IMR-90 (cell line): Measurements from ENCODE around the gene EID2B. TPM values are rescaled to one million over a fixed set of nuclear protein-coding genes. Genes with fewer than 3 reads are reported as not detected.

Experiments
- ATAC-seq: fragments of 200-7000 bp; cut with Tn5 transposase; 2 replicates; pipeline ENCODE4 v1.9.1; 2020; ENCODE audit warnings: low read depth, mild to moderate bottlenecking, moderate library complexity
- BruUV-seq: library from RNA; stranded (reverse); fragments of 400-500 nt; replicated peaks from 2 replicates; lab custom pipeline; 2021; lab: Mats Ljungman, UMichigan
- CTCF ChIA-PET: fragments of 300-600 bp; formaldehyde crosslinking; extraction: SDS; loops from one replicate; lab custom pipeline; 2021; ENCODE audit warnings: antibody characterized with exemption; lab: Yijun Ruan, JAX
- POLR2A ChIA-PET: fragments of 300-600 bp; sonication (Branson Sonifier 250); formaldehyde crosslinking; loops from one replicate; lab custom pipeline; 2022; ENCODE audit warnings: antibody characterized with exemption; ENCODE audit not compliant: unreplicated experiment; lab: Charles Lee
- DNase-seq: peaks from one replicate; pipeline ENCODE4 v3.0.0; 2013
- H2AFZ ChIP-seq: replicated peaks from 2 replicates; pipeline ENCODE3; 2013; ENCODE audit warnings: low read length, mild to moderate bottlenecking; ENCODE audit not compliant: poor library complexity
- H2AK5ac ChIP-seq: 2 replicates; pipeline ENCODE4 v1.6.1; 2013; ENCODE audit warnings: low read depth, low read length, inconsistent platforms
- H2AK9ac ChIP-seq: replicated peaks from 2 replicates; pipeline ENCODE3; 2013; ENCODE audit warnings: mild to moderate bottlenecking, low read depth, low read length, moderate library complexity; ENCODE audit not compliant: poor library complexity
- H2BK120ac ChIP-seq: 2 replicates; pipeline ENCODE4 v1.6.1; 2013; ENCODE audit warnings: low read depth, low read length, inconsistent platforms
- H2BK15ac ChIP-seq: 3 replicates; pipeline ENCODE4 v1.6.1; 2013; ENCODE audit warnings: low read depth, low read length, inconsistent platforms
- H2BK20ac ChIP-seq: 2 replicates; pipeline ENCODE4 v1.6.1; 2013; ENCODE audit warnings: low read depth, mild to moderate bottlenecking, inconsistent platforms, low read length, moderate library complexity
- H2BK5ac ChIP-seq: 2 replicates; pipeline ENCODE4 v1.6.1; 2013; ENCODE audit warnings: mild to moderate bottlenecking, low read depth, low read length, inconsistent platforms; ENCODE audit not compliant: poor library complexity, severe bottlenecking
- H3K14ac ChIP-seq: replicated peaks from 2 replicates; pipeline ENCODE4 v1.6.1; 2013; ENCODE audit warnings: low read depth, low read length, inconsistent platforms
- H3K18ac ChIP-seq: 2 replicates; pipeline ENCODE4 v1.6.1; 2013; ENCODE audit warnings: low read depth, low read length, control low read depth
- H3K23ac ChIP-seq: 2 replicates; pipeline ENCODE4 v1.6.1; 2013; ENCODE audit warnings: low read depth, low read length, inconsistent platforms
- H3K27ac ChIP-seq: 2 replicates; pipeline ENCODE4 v1.5.1; 2013; ENCODE audit warnings: mild to moderate bottlenecking, control low read depth, low read length; ENCODE audit not compliant: insufficient read depth
- H3K27me3 ChIP-seq: 2 replicates; pipeline ENCODE4 v1.6.1; 2013; ENCODE audit warnings: low read length; ENCODE audit not compliant: control insufficient read depth, insufficient read depth
- H3K36me3 ChIP-seq: 2 replicates; pipeline ENCODE4 v1.6.1; 2013; ENCODE audit warnings: low read length, mixed read lengths; ENCODE audit not compliant: control insufficient read depth, insufficient read depth
- H3K4ac ChIP-seq: 2 replicates; pipeline ENCODE4 v1.6.1; 2013; ENCODE audit warnings: low read depth, low read length, inconsistent platforms
- H3K4me1 ChIP-seq: 2 replicates; pipeline ENCODE4 v1.6.1; 2013; ENCODE audit warnings: low read length, mixed read lengths; ENCODE audit not compliant: control insufficient read depth, insufficient read depth
- H3K4me2 ChIP-seq: 2 replicates; pipeline ENCODE4 v1.6.1; 2013; ENCODE audit warnings: low read depth, mild to moderate bottlenecking, control low read depth, low read length, moderate library complexity
- H3K4me3 ChIP-seq: 2 replicates; pipeline ENCODE4 v1.5.1; 2013; ENCODE audit warnings: low read depth, mild to moderate bottlenecking, control low read depth, low read length, moderate library complexity; ENCODE audit not compliant: insufficient read depth
- H3K56ac ChIP-seq: 2 replicates; pipeline ENCODE4 v1.6.1; 2013; ENCODE audit warnings: low read length, inconsistent platforms; ENCODE audit not compliant: insufficient read depth; ENCODE audit errors: extremely low read depth
- H3K79me1 ChIP-seq, 2 experiments: 2 replicates each; pipeline ENCODE4 v1.6.1; 2013; ENCODE audit warnings: low read length in 2 of 2, inconsistent platforms in 1 of 2, low read depth in 1 of 2
- H3K9ac ChIP-seq: 2 replicates; pipeline ENCODE4 v1.6.1; 2013; ENCODE audit warnings: low read depth, low read length, control low read depth
- H3K9me1 ChIP-seq: 2 replicates; pipeline ENCODE4 v1.6.1; 2013; ENCODE audit warnings: low read length, inconsistent platforms; ENCODE audit not compliant: insufficient read depth
- H3K9me3 ChIP-seq: 2 replicates; pipeline ENCODE4 v1.6.1; 2013; ENCODE audit warnings: low read length; ENCODE audit not compliant: control insufficient read depth, insufficient read depth
- H4K20me1 ChIP-seq: 2 replicates; pipeline ENCODE4 v1.6.1; 2013; ENCODE audit warnings: low read length, inconsistent platforms; ENCODE audit not compliant: insufficient read depth
- H4K5ac ChIP-seq: 2 replicates; pipeline ENCODE4 v1.6.1; 2013; ENCODE audit warnings: mild to moderate bottlenecking, low read depth, low read length, control low read depth
- H4K8ac ChIP-seq, 2 experiments: 2 replicates each; pipeline ENCODE4 v1.6.1; 2013; ENCODE audit warnings: low read depth in 2 of 2, low read length in 2 of 2, control low read depth in 1 of 2, inconsistent platforms in 1 of 2
- H4K91ac ChIP-seq: 2 replicates; pipeline ENCODE4 v1.6.1; 2013; ENCODE audit warnings: low read depth, low read length, inconsistent platforms; ENCODE audit not compliant: insufficient read depth
- CEBPB ChIP-seq: IDR thresholded peaks from 2 replicates; pipeline ENCODE4 v1.6.1; 2012; ENCODE audit warnings: low read depth, low read length, improper control_type of control experiment
- ELK1 ChIP-seq: fragments of 150-350 bp; IDR thresholded peaks from 2 replicates; pipeline ENCODE4 v1.6.1; 2016; ENCODE audit warnings: low read depth, mild to moderate bottlenecking, low read length, moderate library complexity, borderline replicate concordance
- POLR2A ChIP-seq: IDR thresholded peaks from 2 replicates; pipeline ENCODE4 v1.6.1; 2012; ENCODE audit warnings: mild to moderate bottlenecking, low read depth, low read length
- RAD21 ChIP-seq: IDR thresholded peaks from 2 replicates; pipeline ENCODE4 v1.6.1; 2012; ENCODE audit warnings: low read length, improper control_type of control experiment
- WGBS, 2 experiments: methylation state at CpG; one replicate each; pipeline versions ENCODE4 v1.1.5 to v1.1.7; 2013; ENCODE audit warnings: missing lambda C conversion rate in 2 of 2; ENCODE audit not compliant: insufficient read length in 1 of 2; ENCODE audit errors: extremely low coverage in 2 of 2; 5-methylcytosine and 5-hydroxymethylcytosine counted together
- dilution Hi-C: fragments of 300-500 bp; cut with HindIII; formaldehyde crosslinking; loops from one replicate; pipeline ENCODE4 v1.14.3; 2018; ENCODE audit warnings: low sequenced_read_pairs; ENCODE audit not compliant: unreplicated experiment
- in situ Hi-C: fragments of 300-500 bp; cut with MboI; formaldehyde crosslinking; loops from 3 replicates; pipeline ENCODE4 v1.14.3; 2019; ENCODE audit warnings: low sequenced_read_pairs, inconsistent platforms, mixed read lengths
- intact Hi-C: fragments of 100-400 bp; cut with micrococcal nuclease; formaldehyde crosslinking; loops from 2 replicates; pipeline ENCODE4 v1.10.0; 2022
- polyA plus RNA-seq, 3 experiments: library from polyadenylated mRNA; depleted of rRNA; stranded (reverse); fragments of >200 nt; gene quantifications; 2 replicates each; pipeline ENCODE4 v1.2.3, GENCODE V29; 2012; ENCODE audit warnings: low replicate concordance in 1 of 3
- total RNA-seq: library from RNA; depleted of rRNA; stranded (reverse); fragments of >200 nt; gene quantifications from 2 replicates; pipeline ENCODE4 v1.2.3, GENCODE V29; 2012

The EID2B gene
- total and polyA plus RNA-seq, 2 of the 4 experiments (the other 2 are of a cell fraction): 2.5 to 2.7 TPM

- Histone ChIP-seq H3K4me3 (no peak overlapping the region), H2BK15ac (no peak overlapping the region), H2AFZ (no peak overlapping the region), H3K4me2 (no peak overlapping the region), H2BK120ac (no peak overlapping the region), H2BK5ac (no peak overlapping the region), H3K14ac (no peak overlapping the region), H3K27ac (no peak overlapping the region), H3K56ac (no peak overlapping the region), H2BK20ac (no peak overlapping the region), H3K4me1 (no peaks in the 10 kb centered on the region), H3K79me1 (peaks cover 0 to 2% of the 10 kb centered on the region in 2 experiments; a peak in 2 of 4 replicates), H3K27me3 (no peaks in the 10 kb centered on the region; the same call in 1 of the 2 replicates), H4K91ac (no peak overlapping the region), H2AK5ac (no peak overlapping the region), H3K23ac (no peak overlapping the region), H3K9me1 (no peaks in the 10 kb centered on the region), H3K36me3 (0 out of 2 replicates have a peak, but pooled peaks cover 1% of the 10 kb centered on the region), H4K5ac (no peak overlapping the region), H2AK9ac (no peak overlapping the region), H3K4ac (no peak overlapping the region), H3K9ac (no peak overlapping the region), H3K18ac (no peak overlapping the region), H3K9me3 (no peaks in the 10 kb centered on the region), H4K20me1 (no peaks in the 10 kb centered on the region), H4K8ac (no peak overlapping the region)
- ATAC-seq (no peak), DNase-seq (no peak)
- in situ Hi-C loops: no loop called here
- BruUV-seq: no TSS peak
- 93% methylated on average over 5 of the region's 8 CpGs; no CpG with 5 or more reads in 1 of the 2 experiments for WGBS, 2 experiments
- intact Hi-C loops: no loop called here
- CTCF ChIA-PET: interaction anchor here (0.6 kb wide), 1 partner anchor 52 kb away, joined by 4 read pairs; no protein-coding TSS in a partner anchor
- dilution Hi-C loops: no loop called here
- POLR2A ChIA-PET: no interaction called here
- no peak for TF ChIP-seq RAD21
- no peak for TF ChIP-seq CEBPB
- no peak for TF ChIP-seq POLR2A
- no peak for TF ChIP-seq ELK1
Observed at GRCh38 chr19:39524495-39524894, 8.2 kb downstream of the EID2B start.
